ENCODE data around the gene PRKAG2.
"Not testable (repeated sequence)": the region's sequence is repeated elsewhere in the genome, so short reads cannot be mapped to it uniquely, and the experiment has no call there.

The PRKAG2 gene

DNA sequence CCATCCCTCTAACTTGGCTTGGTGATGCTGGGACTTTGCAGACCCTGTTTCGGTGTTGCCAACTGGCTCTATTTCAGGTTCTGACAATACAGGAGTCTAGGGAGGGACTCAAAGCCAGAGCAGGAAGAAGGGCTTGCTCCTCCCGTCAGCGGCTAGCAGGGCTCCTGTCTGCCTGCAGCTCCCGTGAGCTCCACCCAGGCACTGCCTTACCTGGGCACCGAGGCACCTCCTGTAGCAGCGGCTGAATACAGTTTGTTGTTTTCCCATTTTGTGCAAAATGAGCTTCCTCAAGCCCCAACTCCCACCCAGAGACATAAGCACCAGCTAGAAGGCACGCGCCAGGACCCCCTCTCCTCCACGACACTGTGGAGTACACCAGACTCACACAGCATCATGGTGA, 287.9 kb downstream of the PRKAG2 start:
- H3K27ac ChIP-seq: no peak overlapping the region
- TF ChIP-seq, protein P1, sequence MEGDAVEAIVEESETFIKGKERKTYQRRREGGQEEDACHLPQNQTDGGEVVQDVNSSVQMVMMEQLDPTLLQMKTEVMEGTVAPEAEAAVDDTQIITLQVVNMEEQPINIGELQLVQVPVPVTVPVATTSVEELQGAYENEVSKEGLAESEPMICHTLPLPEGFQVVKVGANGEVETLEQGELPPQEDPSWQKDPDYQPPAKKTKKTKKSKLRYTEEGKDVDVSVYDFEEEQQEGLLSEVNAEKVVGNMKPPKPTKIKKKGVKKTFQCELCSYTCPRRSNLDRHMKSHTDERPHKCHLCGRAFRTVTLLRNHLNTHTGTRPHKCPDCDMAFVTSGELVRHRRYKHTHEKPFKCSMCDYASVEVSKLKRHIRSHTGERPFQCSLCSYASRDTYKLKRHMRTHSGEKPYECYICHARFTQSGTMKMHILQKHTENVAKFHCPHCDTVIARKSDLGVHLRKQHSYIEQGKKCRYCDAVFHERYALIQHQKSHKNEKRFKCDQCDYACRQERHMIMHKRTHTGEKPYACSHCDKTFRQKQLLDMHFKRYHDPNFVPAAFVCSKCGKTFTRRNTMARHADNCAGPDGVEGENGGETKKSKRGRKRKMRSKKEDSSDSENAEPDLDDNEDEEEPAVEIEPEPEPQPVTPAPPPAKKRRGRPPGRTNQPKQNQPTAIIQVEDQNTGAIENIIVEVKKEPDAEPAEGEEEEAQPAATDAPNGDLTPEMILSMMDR (IDR thresholded peaks at IDR 0.05): no peak
- TF ChIP-seq ZFX (IDR thresholded peaks at IDR 0.05; ENCODE audit: borderline replicate concordance): no peak

DNA sequence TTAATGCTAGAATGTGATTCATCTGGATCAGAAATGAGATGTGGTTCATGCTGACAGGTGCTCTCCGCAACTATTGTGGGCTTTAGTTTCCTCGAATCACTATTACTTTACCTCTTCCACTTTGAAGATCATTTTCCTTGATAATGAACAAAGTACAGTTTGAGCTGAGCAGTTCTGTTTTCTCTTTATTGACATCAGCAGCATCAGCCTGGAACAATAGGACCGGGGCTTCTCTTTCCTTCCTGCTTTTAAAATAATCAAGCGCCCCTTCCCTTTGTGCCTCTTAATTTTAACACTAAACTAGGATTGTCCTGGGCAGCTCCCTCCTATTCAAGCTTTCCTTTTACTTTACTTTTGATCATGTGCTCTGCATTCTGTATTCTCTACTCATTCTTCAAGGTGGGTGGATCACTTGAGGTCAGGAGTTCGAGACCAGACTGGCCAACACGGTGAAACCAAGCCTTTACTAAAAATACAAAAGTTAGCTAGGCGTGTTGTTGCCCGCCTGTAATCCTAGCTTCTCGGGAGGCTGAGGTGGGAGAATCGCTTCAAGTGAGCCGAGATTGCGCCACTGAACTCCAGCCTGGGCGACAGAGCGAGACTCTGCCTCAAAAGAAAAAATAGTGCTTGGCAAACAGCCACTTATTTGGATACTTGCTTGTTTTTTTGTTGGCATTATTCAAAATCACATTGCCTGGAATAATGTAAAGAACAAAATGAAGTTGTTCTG, 290.2 kb downstream of the PRKAG2 start:
- no peak overlapping the region for H3K27ac ChIP-seq
- TF ChIP-seq ZFX (IDR thresholded peaks at IDR 0.05; ENCODE audit: borderline replicate concordance): no peak
- TF ChIP-seq, protein P1 (IDR thresholded peaks at IDR 0.05): no peak

DNA sequence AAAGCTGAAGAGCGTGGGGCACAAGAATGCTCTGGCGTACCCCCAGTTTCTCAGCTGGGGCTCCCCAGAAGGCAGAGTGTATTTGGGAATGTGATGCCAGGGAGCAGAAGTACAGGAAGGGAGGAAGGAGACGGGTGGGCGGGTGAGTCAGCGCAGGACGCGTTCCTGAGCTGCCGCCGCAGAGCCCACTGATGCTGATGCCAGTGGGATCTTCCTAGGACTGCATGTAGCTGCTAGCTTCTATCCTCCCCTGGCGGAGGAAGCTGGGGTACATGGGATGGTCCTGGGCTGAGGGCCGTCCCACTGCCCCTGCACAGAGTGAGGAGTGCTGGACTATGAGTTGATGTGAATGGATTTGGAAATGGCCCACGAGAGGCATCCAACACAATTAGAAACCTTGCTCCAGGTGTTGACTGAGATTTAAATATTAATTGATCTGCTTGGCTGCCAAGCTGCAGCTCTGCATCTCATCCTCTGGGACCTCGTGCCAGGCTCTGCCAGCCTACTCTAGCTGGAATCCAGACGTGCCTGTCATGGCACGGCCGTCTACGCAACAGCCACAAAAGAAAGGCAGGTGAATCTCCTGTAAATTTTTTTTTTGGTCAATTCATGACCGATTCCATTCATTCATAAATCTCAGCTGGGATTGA, 291.0 kb downstream of the PRKAG2 start:
- TF ChIP-seq ZFX (IDR thresholded peaks at IDR 0.05; ENCODE audit: borderline replicate concordance): no peak
- no peak overlapping the region for H3K27ac ChIP-seq

DNA sequence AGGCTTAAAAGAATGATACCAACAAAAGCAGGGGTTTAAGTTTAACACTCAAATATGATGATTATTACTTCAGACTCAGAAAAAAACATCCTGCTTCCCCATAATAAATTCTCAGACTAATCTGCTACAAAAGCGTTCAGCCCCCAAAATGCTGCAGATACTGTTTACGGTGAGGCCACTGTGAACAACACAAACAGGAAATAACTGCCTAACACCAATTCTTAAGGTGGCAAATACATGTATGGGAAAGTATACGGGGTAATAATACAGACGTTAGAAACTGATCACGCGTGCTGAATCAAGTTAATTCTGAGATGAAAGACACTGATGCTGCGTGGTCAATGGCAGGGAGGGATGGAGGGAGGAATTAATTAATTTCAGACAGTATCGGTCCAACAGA, 295.2 kb downstream of the PRKAG2 start:
- TF ChIP-seq ZFX (IDR thresholded peaks at IDR 0.05; ENCODE audit: borderline replicate concordance): no peak
- TF ChIP-seq, protein P1 (IDR thresholded peaks at IDR 0.05): no peak
- 0 out of 2 replicates have a peak overlapping the region, but pooled peaks have one; percentile 39 for H3K27ac ChIP-seq

DNA sequence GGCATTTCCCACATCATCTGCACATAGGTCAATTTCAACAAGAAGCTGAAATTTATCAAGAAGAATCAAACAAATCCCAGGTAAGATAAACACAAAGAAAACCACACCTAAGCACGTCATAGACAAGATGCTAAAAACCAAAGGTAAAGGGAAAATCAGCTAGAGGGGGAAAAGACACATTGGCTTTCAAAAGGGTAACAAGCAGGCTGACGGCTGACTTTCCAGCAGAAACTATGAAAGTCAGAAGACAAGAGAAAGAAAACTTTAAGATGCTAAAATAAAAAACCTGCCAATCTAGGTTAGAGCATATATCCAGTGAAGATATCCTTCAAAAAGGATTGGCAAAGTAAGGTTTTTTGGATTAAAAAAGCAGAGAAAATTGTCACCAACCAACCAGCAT, 297.3 kb downstream of the PRKAG2 start:
- no peak for TF ChIP-seq ZFX (IDR thresholded peaks at IDR 0.05; ENCODE audit: borderline replicate concordance)
- TF ChIP-seq, protein P1 (IDR thresholded peaks at IDR 0.05): no peak
- H3K27ac ChIP-seq: no peak overlapping the region

DNA sequence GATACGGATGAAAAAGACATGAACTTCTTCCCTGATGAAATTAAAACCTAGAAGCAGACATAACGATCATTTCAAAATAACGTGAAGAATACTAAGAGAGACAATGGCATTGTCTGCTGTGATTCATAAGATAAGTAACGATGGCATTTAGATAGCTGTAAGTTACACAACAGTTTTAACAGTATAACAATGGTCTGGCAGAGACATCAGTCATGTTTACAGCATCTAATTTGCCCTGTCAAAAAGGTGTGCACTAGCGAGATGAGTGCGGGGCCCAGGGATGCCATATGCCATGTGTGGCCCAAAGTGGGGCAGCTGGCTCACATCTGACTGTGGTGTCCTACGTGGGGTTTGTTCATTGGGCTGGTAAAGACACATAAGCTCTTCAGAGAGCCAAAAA, 301.5 kb downstream of the PRKAG2 start:
- no peak for TF ChIP-seq ZFX (IDR thresholded peaks at IDR 0.05; ENCODE audit: borderline replicate concordance)
- no peak overlapping the region for H3K27ac ChIP-seq

DNA sequence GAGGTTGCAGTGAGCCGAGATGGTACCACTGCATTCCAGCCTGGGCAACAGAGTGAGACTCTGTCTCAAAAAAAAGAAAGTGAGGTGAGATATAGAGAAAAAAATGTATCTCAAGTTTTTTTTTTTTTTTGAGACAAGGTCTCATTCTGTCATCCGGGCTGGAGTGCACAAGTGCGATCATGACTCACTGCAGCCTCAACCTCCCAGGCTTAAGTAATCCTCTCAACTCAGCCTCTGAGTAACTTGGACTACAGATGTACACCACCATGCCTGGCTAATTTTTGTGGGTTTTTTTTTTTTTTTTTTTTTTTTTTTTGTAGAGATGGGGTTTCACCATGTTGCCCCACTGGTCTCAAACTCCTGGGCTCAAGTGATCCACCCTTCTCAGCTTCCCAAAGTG, 303.9 kb downstream of the PRKAG2 start:
- H3K27ac ChIP-seq: not testable (repeated sequence)

DNA sequence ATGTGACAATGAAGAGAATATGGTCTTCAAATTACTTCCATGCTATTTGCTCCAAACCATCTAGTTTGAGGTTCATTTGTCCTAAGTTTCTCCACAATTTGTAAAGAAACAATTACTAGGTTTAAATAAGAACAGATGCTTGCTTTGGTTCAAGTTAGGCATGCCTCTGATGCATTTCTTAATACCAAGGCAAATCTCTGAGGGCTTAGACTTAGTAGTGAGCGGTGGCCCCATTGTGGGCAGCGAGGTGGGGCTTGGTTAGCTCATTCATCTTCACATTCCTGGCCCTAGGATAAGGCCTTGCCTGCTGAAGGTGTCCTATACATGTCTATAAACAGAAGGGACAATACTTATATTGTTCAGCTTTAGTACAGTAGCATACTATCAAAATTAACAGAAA, 304.8 kb downstream of the PRKAG2 start:
- H3K27ac ChIP-seq: no peak overlapping the region
- no peak for TF ChIP-seq ZFX (IDR thresholded peaks at IDR 0.05; ENCODE audit: borderline replicate concordance)
- TF ChIP-seq, protein P1 (IDR thresholded peaks at IDR 0.05): no peak

DNA sequence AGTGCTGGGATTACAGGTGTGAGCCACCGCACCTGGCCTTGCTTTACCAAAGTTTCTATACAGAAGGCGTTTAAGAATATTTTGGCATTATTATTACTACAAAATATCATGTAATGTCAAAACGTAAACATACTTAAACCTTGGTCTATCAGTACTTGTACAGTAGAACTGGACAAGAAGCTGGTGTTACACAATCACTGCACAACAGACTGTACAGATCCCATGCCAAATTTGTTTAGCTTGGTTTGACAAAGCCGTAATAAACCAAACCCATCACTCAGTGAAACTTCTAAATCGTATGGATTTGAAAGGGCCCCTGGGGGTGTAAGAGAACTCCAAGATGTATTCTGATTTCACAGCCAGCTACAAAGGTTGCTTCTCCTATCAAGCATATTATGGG, 305.4 kb downstream of the PRKAG2 start:
- TF ChIP-seq, protein P1 (IDR thresholded peaks at IDR 0.05): no peak
- no peak for TF ChIP-seq ZFX (IDR thresholded peaks at IDR 0.05; ENCODE audit: borderline replicate concordance)
- H3K27ac ChIP-seq: no peak overlapping the region
